Posterior vena cava (tissue), 2 donors: ENCODE measurements around the gene POU3F2. TPM values are rescaled to one million over a fixed set of nuclear protein-coding genes. Genes with fewer than 3 reads are reported as not detected.

ENCODE experiments used
- DNase-seq: peaks from one replicate; pipeline ENCODE4 v3.0.0-alpha.2; 2020; ENCODE audit warnings: low spot score
- intact Hi-C, 2 donors: fragments of 100-400 bp; cut with DNase I; formaldehyde crosslinking; loops; one replicate each; pipeline versions ENCODE4 v1.14.1 to v1.14.2; 2022 to 2023
- long read RNA-seq, 2 donors: library from polyadenylated mRNA; unstranded; transcript quantifications; one replicate each; pipeline ENCODE4 v2.0.0, GENCODE V29; 2020 to 2021
- total RNA-seq, 2 donors: library from RNA; stranded (reverse); fragmentation: NEBNext Ultra II Directional; extraction: Animal tissue kit (Norgen Biotek cat#: 25700); gene quantifications; one replicate each; pipeline ENCODE4 v1.2.1, GENCODE V29; 2021
- donor health status: DM: yes; HTN: yes; CAD: no.
- donor health status: DM: yes; HTN: yes; CAD: no.

Gene POU3F2
- total RNA-seq: not detected
- long read RNA-seq, donor 1: 0 reads
- long read RNA-seq, donor 2: 0 reads

GRCh38 chr6:98834060-98835031 lies at the start of gene POU3F2:
Gene POU3F2, plus strand, starts transcription at chr6:98834574. Its CDS starts 300 bp downstream, at chr6:98834874.
- peak; percentile 86 for DNase-seq
- intact Hi-C loops: no loop called here

GRCh38 chr6:98787435-98787834 lies 46.9 kb upstream of the POU3F2 start:
- intact Hi-C loops: no loop called here
- DNase-seq: no peak

DNA sequence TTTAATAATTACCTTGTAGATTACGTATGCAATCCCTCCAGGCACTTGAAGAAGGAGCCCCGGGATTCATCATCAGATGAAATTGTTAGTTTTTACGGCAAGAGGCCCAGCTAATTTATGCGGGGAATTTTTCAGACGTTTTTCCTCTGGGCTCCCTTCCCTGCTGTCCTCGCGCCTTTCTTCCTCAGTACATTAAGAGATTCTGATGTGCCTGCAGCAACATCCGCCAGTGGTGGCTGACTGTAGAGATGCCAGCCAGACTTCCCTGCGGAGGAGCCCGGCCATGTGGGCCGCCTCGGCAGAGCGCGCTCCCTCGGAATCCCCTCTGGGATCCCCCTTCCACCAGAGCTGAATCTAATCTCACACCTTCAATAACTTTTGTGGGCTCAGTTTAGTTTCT lies 46.4 kb upstream of the POU3F2 start:
- intact Hi-C loops: no loop called here
- no peak for DNase-seq

GRCh38 chr6:98794307-98794842 lies 40.0 kb upstream of the POU3F2 start:
- DNase-seq: no peak

GRCh38 chr6:98797217-98797994 lies 37.0 kb upstream of the POU3F2 start:
- intact Hi-C loops: no loop called here
- no peak for DNase-seq

More at GRCh38 chr6:98794307-98794842, 40.0 kb upstream of the POU3F2 start:
- intact Hi-C loops: no loop called here

GRCh38 chr6:98800866-98801265 lies 33.5 kb upstream of the POU3F2 start:
- intact Hi-C loops: no loop called here

GRCh38 chr6:98808541-98809210 lies 25.7 kb upstream of the POU3F2 start:
- DNase-seq: no peak
- intact Hi-C loops: no loop called here

More at GRCh38 chr6:98800866-98801265, 33.5 kb upstream of the POU3F2 start:
- no peak for DNase-seq

GRCh38 chr6:98812220-98812619 lies 22.2 kb upstream of the POU3F2 start:
- DNase-seq: no peak
- intact Hi-C loops: no loop called here

- no peak for DNase-seq
- intact Hi-C loops: no loop called here
Measured at GRCh38 chr6:98816799-98817198, 17.6 kb upstream of the POU3F2 start.

DNA sequence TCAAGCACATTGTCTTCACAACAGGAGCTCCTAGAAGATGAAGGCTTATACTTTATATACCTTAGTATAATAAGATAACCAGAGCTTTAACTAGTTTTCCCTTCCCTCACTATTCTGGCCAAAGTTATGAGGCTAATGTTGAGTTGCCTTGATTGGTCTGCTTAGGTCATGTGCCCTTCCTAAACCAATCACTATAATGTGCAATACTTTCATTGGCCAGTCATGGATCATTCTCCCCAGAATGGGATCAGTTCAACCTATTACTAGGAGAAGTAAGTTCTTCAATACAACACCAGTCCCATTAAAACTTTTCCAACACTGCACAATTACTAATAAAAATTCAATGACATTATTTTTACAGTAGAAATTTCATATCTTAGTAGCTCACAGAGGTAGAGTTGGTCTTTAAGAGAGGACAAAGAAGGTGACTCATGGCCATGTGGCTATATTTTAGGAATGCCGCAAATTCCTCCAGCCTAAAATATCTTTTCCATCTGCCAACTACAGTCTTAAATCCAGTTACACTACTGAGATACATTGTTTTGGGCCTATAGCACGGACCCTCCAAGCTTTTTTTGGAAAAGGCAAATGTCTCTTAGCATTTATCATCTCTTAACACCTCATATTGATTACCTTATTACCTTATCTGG lies 12.5 kb upstream of the POU3F2 start:
- DNase-seq: no peak
- intact Hi-C loops: no loop called here

GRCh38 chr6:98823428-98824161 lies 10.8 kb upstream of the POU3F2 start:
- no peak for DNase-seq
- intact Hi-C loops: no loop called here

DNA sequence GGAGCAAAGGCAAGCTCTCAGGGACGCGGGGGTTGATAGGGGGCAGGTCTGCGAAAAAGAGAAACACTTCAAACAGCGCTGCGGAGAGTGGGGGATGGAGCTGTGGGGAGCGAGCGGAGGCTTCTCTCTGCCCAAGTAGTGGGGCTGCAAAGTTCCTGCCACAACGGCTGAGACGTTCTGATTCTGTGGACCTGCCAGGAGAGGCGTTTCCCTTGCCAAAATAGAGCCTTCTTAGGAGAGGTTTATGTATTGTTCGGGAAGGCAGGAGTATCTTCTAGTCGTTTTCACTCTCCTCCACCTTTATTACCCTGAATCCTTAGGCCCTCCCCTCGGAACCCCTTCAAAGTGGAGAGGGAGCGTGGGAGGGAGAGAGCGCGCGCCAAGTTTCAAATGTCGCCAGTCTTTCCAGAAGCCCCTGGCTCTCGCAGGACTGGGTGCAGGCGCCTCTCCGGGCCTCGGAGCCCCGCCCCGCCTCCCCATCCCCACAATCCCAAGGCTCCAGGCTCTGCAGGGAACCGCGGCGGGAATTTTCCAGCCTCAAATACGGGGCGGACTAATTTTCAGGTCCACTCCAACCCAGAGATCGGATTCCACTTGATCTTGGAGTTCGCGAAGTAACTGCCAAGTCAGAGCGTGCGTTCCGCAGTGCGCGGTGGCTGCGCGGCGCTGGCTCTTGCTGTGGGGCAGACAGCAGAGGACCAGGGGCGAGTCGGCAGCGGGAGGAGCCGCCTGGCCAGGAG lies 10.0 kb upstream of the POU3F2 start:
- intact Hi-C loops: no loop called here
- no peak for DNase-seq

DNA sequence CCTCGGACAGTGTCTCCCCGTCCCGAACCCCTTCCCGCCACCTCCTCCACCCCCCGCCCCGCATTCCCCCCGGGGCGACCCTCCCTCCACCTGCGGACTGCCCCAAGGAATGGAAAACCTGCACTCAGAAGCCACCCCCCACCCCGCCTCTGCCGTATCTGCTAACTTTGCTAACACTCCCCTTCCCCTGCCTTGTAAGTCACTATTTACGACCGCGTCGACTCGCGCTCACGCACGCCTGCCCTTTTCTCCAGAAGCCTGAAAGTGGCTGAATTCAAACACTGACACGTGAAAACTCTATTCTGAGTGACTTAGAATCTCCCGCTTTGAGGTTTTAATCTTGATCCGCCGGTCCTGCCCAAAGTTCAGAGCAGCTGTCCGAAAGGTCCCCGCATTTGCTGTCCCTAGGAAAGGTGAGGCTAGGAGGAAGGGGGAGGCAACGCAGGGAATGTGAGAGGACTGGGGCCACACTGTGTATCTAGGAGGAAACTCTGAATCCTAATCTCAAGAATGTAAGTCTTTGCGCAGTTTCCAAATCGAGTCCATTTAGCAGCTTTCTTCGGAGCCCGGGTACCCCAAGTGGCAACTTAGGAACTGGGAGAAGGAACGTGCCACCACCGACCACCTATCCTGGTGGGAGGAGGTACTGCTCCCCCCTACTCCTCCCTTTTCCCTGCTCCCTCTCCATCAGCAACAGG lies 9.3 kb upstream of the POU3F2 start:
- intact Hi-C loops: no loop called here
- DNase-seq: no peak

GRCh38 chr6:98825600-98826230 lies 8.7 kb upstream of the POU3F2 start:
- DNase-seq: no peak
- intact Hi-C loops: no loop called here

GRCh38 chr6:98827295-98828159 lies 6.8 kb upstream of the POU3F2 start:
- intact Hi-C loops: no loop called here
- no peak for DNase-seq
